GM19239 (cell line): ENCODE measurements around the gene TTC7B.

Experiments used
- DNase-seq: peaks from one replicate; pipeline ENCODE4 v3.0.0; 2011; ENCODE audit warnings: low spot score; ENCODE audit not compliant: insufficient read length
- FAIRE-seq: peaks from 2 replicates; lab custom pipeline; 2011; peaks lifted over from hg19 to GRCh38; lab: Jason Lieb, UNC

The TTC7B gene

DNA sequence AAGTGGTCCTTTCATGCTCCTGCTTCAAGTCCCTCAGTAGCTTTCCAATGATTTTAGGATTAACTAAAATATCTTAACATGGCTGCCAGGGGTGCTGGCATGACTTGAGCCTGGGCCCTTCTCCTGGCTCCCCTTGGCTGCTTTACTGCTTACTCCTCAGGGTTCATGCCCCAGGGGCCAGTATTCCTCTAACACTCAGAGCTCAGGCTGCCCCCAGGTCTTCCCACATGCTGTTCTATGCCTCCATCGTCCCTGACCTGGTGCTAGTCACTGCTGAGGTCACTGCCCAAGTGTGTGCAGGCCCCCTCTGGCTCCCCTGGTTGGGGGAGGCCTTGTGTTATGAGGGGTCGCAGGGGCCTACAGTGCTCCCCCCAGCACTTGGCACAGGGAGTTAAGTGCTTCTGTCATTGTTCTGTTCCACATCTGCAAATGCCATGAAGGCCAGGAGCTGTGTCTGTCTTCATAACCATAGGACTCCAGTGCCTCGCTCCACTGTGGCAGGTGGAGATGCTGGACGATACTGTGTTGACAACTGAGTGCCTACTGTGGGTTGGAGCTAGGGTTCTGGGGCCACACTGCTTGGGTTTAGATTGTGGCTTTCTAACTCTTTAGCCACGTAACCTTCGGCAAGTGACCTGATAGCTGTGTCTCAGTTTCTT, 228.8 kb downstream of the TTC7B start:
- FAIRE-seq = no peak
- DNase-seq = no peak

GRCh38 chr14:90585106-90585505, 231.1 kb downstream of the TTC7B start:
- DNase-seq (no peak), FAIRE-seq (no peak)

- FAIRE-seq = no peak
- no peak for DNase-seq
Observed at GRCh38 chr14:90583916-90584605, 232.2 kb downstream of the TTC7B start.

DNA sequence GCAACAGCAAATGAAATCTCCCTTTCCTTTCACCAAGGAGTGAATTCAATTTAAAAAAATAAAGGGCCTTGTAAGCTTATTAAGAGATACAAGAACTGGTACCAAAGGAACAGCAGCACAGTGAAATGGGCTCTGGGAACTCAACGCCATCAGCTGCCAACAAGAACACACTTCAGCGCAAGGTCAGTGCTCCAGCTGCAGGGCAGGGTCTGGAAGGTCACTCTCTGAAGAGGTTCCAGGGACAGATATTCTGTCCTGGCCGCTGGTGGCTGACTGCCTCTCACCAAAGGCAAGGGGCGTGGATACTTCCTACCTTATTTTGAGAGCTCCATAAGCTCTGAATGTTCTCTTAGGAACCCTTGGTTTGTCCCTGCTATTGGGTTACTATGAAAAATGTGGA, 232.8 kb downstream of the TTC7B start:
- no peak for FAIRE-seq
- DNase-seq = no peak

DNA sequence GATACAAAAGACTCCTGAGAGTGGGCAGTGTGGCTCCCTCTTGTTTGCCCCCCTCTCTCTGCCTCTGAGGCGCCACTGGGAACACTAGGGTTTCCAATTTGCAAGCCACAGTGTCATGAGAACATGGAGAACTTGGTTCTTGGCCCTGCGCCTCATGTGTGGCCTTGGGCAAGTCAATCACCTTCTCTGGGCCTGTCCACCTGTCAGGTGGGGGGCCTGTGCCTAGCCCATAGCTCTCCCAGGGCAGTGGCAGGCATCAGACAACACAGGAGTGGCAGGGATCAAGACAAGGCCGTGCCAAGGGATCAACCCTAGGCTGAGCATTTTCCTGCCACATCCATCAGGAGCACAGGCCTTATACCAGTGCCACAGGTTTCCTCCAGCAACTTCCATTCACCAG, 234.1 kb downstream of the TTC7B start:
- FAIRE-seq (no peak), DNase-seq (no peak)

GRCh38 chr14:90581745-90582144, 234.5 kb downstream of the TTC7B start:
- DNase-seq = no peak
- no peak for FAIRE-seq

- DNase-seq = no peak
- no peak for FAIRE-seq
Observed at GRCh38 chr14:90580377-90581335, 235.6 kb downstream of the TTC7B start.

DNA sequence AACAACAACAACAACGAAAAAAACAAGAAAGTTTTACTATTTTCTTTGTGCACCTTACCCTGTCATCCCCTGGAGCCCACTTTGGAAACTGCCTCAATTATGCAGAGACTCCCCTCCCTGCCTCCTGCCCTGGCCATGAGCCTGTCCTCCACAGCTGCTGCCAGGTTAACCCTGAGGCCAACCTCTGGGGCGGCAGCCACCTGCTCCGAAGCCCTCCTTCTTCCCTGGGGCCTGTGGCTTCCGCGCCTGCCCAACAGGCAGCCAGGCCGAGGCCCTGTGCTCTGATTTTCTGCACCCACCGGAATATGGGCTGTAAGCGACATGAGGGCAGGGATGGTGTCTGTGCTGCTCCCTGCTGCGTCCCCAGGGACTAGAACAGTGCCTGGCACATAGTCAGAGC, 236.4 kb downstream of the TTC7B start:
- DNase-seq (no peak), FAIRE-seq (no peak)

GRCh38 chr14:90579088-90579487, 237.1 kb downstream of the TTC7B start:
- no peak for FAIRE-seq
- DNase-seq = no peak

DNA sequence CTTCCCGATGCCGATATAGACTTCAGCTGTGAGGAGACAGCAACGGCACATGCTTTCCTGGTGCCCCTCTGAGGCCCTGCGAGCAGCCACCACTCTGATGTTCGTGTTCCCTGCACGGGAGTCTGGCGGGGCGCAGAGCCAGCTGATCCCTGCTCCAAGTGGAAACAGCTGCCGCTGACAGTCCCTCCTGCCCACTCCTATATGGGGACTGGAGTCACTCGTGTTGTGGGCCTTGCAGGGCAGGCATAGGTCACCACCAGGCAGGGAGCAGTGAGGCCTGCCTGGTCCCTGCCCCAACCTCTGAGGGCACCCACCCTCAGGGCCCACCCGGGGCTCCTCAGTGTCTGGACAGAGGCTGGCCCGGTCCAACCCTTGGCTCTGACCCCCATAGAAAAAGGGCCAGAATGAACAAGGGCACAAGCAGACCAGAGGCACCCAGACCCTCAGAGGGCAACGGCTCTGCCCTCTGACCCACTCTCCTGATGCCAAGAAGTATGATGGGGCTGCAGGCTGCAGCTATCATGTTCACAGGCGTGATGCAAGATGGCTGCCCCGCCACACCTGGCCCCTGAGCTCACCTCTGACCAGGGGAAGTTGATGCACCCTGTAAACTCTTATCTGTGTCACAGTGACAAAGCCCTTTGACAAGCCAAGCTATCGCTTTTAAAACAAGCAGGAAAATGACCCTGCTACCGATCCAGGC, 237.8 kb downstream of the TTC7B start:
- FAIRE-seq = no peak
- DNase-seq = no peak

DNA sequence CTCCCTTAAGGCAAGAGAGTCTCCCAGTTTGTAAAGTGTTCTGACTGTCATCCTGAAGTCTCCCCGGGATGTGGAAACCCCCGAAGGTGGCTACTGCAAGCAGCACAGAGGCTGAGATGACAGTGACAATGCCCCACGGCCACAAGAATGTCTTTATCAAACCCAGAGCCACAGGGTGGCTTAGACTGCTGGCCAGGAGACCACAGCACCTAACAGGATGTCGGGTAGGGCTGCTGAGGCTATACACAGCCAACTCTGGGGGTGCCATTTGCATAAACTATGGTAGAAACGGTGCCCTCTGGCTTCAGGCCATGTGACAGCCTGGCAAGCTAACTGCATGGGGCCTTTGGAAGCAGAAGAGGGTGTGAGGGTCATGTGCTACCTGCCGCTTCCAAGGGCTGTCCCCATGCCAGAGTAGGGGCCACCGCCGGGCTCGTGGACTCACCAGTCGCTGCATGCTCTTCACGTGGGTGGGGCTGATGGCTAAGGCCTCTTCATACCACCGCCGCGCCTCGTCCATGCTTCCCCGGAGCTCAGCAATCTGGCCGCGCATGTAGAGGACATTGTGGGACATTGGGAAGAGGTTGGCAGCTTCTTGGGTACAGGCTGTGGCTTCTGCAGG, 238.5 kb downstream of the TTC7B start:
- DNase-seq = no peak
- FAIRE-seq = no peak

DNA sequence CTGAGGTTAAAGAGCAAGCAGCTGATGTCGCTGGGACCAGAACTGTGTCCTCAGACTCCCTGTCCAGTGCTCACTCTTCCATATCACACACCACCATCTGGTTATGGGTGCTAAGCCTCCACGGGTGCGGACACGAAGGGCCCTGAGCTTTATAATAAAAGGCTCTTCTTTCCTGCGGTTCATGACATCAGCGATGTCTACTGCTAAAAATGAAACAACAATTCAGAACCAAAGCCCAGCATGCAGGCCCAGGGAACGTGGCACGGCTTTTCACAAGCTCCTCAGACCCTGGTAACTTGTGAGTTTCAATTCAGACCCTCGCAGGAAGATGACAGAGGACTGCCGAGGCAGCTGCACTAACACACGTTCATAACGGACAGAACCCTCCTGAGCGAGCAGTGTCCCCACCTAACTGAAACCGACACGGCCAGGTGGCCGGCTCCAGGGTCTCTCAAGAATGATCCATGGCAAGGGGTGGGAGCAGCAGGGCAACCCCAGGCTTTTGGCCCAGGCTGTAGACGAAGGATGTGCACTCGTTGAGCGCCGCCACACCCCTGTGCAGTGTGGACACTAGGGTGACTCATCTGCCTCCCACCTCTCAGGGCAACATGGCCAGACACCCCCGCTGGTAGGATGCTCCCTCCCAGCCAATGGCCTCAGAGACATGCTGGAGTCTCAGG, 239.1 kb downstream of the TTC7B start:
- DNase-seq = no peak

GRCh38 chr14:90576581-90576980, 239.6 kb downstream of the TTC7B start:
- DNase-seq = no peak
- FAIRE-seq = no peak

More for the DNA sequence above, 239.1 kb downstream of the TTC7B start:
- FAIRE-seq = no peak

DNA sequence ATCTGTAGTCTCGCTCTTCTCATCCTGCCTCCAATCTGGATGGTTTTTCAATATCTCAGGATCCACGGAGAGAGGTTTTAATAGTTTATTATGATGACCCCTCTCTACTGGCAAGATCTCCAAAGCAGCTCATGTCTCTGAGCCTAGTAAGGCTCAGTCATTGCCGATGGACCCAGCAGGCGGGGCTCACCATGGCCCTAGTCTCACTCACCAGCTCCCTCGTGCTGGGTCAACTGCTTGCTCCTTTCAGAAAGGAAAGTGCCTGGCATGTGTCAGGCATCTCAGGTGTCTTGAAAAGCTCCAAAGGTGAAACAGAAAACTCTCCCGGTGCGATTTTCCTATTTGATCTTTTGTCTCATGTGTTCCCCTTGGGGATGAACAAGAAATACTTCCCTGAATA, 240.4 kb downstream of the TTC7B start:
- FAIRE-seq (no peak), DNase-seq (no peak)

- no peak for DNase-seq
- no peak for FAIRE-seq
Observed at GRCh38 chr14:90575336-90575735, 240.9 kb downstream of the TTC7B start.

- DNase-seq = no peak
- FAIRE-seq = no peak
Observed at GRCh38 chr14:90574188-90575131, 241.8 kb downstream of the TTC7B start.

- DNase-seq (no peak), FAIRE-seq (no peak)
Observed at GRCh38 chr14:90573385-90574105, 242.7 kb downstream of the TTC7B start.
